H1 (cell line): Measurements from ENCODE around the gene PELO. TPM values are rescaled to one million over a fixed set of nuclear protein-coding genes. Genes with fewer than 3 reads are reported as not detected.
A peak's percentile ranks its signal among the peaks of the same experiment; 100 is the strongest.

Source experiments
- CTCF ChIA-PET: fragments of 300-600 bp; sonication (Branson Sonifier 250); formaldehyde crosslinking; loops from one replicate; lab custom pipeline; 2021; ENCODE audit not compliant: partially characterized antibody; lab: Charles Lee
- POLR2A ChIA-PET: fragments of 300-600 bp; sonication (Branson Sonifier 250); formaldehyde crosslinking; loops from one replicate; lab custom pipeline; 2021; ENCODE audit warnings: inconsistent platforms; ENCODE audit not compliant: partially characterized antibody; lab: Charles Lee
- DNase-seq, 2 experiments: peaks; one replicate each; pipeline versions ENCODE4 v3.0.0 to v3.0.0-alpha.2; 2010 to 2022; ENCODE audit warnings: low spot score in 2 of 2, low read depth in 1 of 2, mixed read lengths in 1 of 2
- FAIRE-seq: peaks from 2 replicates; lab custom pipeline; 2011; peaks lifted over from hg19 to GRCh38; lab: Jason Lieb, UNC
- H2AFZ ChIP-seq: 2 replicates; pipeline ENCODE4 v1.8.1; 2012; ENCODE audit warnings: low read length, inconsistent platforms
- H2AK5ac ChIP-seq: 2 replicates; pipeline ENCODE4 v1.6.1; 2013; ENCODE audit warnings: low read depth, low read length
- H2BK120ac ChIP-seq: replicated peaks from 2 replicates; pipeline ENCODE3; 2013; ENCODE audit warnings: low read depth, low read length, inconsistent platforms
- H2BK12ac ChIP-seq: 2 replicates; pipeline ENCODE4 v1.6.1; 2013; ENCODE audit warnings: low read depth, low read length
- H2BK15ac ChIP-seq: 2 replicates; pipeline ENCODE4 v1.6.1; 2013; ENCODE audit warnings: low read length
- H2BK20ac ChIP-seq: 2 replicates; pipeline ENCODE4 v1.6.1; 2013; ENCODE audit warnings: low read length
- H2BK5ac ChIP-seq: 2 replicates; pipeline ENCODE4 v1.6.1; 2013; ENCODE audit warnings: low read depth, low read length
- H3K14ac ChIP-seq: 2 replicates; pipeline ENCODE4 v1.6.1; 2013; ENCODE audit warnings: inconsistent platforms; ENCODE audit not compliant: insufficient read length
- H3K18ac ChIP-seq: 2 replicates; pipeline ENCODE4 v1.6.1; 2013; ENCODE audit warnings: low read length; ENCODE audit errors: extremely low read depth
- H3K23ac ChIP-seq: 2 replicates; pipeline ENCODE4 v1.6.1; 2013; ENCODE audit warnings: inconsistent platforms; ENCODE audit not compliant: insufficient read length
- H3K23me2 ChIP-seq: 2 replicates; pipeline ENCODE4 v1.6.1; 2013; ENCODE audit warnings: low read depth, low read length
- H3K27ac ChIP-seq: 2 replicates; pipeline ENCODE4 v1.6.1; 2011; ENCODE audit warnings: low read depth, low read length, inconsistent platforms
- H3K27me3 ChIP-seq, 4 experiments: replicated peaks in 1 of 4; 1 replicate in 1 of 4; 2 replicates in 3 of 4; pipeline versions ENCODE4 v1.6.1 to v1.8.1; 2011 to 2013; ENCODE audit warnings: low read length in 3 of 4, mild to moderate bottlenecking in 3 of 4, inconsistent platforms in 2 of 4, mixed read lengths in 2 of 4, moderate library complexity in 1 of 4; ENCODE audit not compliant: control insufficient read depth in 3 of 4, insufficient read depth in 3 of 4; ENCODE audit errors: extremely low read depth in 1 of 4
- H3K36me3 ChIP-seq, 4 experiments: 2 replicates each; pipeline versions ENCODE4 v1.6.1 to v1.8.1; 2011 to 2013; ENCODE audit warnings: mild to moderate bottlenecking in 4 of 4, low read length in 3 of 4, moderate library complexity in 2 of 4, control low read depth in 1 of 4, inconsistent platforms in 1 of 4; ENCODE audit not compliant: insufficient read depth in 4 of 4, control insufficient read depth in 2 of 4
- H3K4ac ChIP-seq: replicated peaks from 2 replicates; pipeline ENCODE3; 2013; ENCODE audit warnings: low read length, low read depth, mixed read lengths, inconsistent platforms; ENCODE audit not compliant: insufficient read length
- H3K4me1 ChIP-seq, 4 experiments: replicated peaks in 1 of 4; 1 replicate in 1 of 4; 2 replicates in 3 of 4; pipeline versions ENCODE4 v1.6.1 to v1.8.1; 2011 to 2013; ENCODE audit warnings: low read length in 3 of 4, inconsistent platforms in 2 of 4, mixed read lengths in 1 of 4; ENCODE audit not compliant: insufficient read depth in 4 of 4, control insufficient read depth in 3 of 4
- H3K4me2 ChIP-seq, 2 experiments: 2 replicates each; pipeline versions ENCODE4 v1.6.1 to v1.8.1; 2011 to 2013; ENCODE audit warnings: low read depth in 2 of 2, low read length in 2 of 2, control low read depth in 1 of 2, inconsistent platforms in 1 of 2, mild to moderate bottlenecking in 1 of 2; ENCODE audit not compliant: insufficient read depth in 1 of 2
- H3K4me3 ChIP-seq, 4 experiments: fragments of 200-600, 300-600 bp in 1 of 4; sonication (generic), shearing (Covaris generic), sonication (Bioruptor Twin) in 1 of 4; 2 replicates each; pipeline versions ENCODE4 v1.5.1 to v1.8.1; 2011 to 2016; ENCODE audit warnings: low read length in 4 of 4, low read depth in 3 of 4, control low read depth in 2 of 4, inconsistent platforms in 2 of 4, mild to moderate bottlenecking in 2 of 4, mixed read lengths in 1 of 4, moderate library complexity in 1 of 4; ENCODE audit not compliant: insufficient read depth in 2 of 4; ENCODE audit errors: extremely low read depth in 1 of 4
- H3K56ac ChIP-seq: replicated peaks from 2 replicates; pipeline ENCODE3; 2013; ENCODE audit warnings: low read depth, mild to moderate bottlenecking, mixed read lengths, low read length, inconsistent platforms; ENCODE audit not compliant: insufficient read length
- H3K79me1 ChIP-seq: 2 replicates; pipeline ENCODE4 v1.6.1; 2013; ENCODE audit warnings: low read depth, low read length, control low read depth
- H3K79me2 ChIP-seq, 2 experiments: 2 replicates each; pipeline versions ENCODE4 v1.6.1 to v1.8.1; 2012 to 2013; ENCODE audit warnings: low read length in 2 of 2, mild to moderate bottlenecking in 2 of 2, inconsistent platforms in 1 of 2; ENCODE audit not compliant: insufficient read depth in 2 of 2, control insufficient read depth in 1 of 2
- H3K9ac ChIP-seq, 4 experiments: replicated peaks in 1 of 4; 1 replicate in 1 of 4; 2 replicates in 3 of 4; pipeline versions ENCODE4 v1.6.1 to v1.8.1; 2011 to 2013; ENCODE audit warnings: low read depth in 3 of 4, low read length in 3 of 4, control low read depth in 2 of 4, mild to moderate bottlenecking in 2 of 4, moderate library complexity in 2 of 4, inconsistent platforms in 1 of 4; ENCODE audit errors: extremely low read depth in 1 of 4
- H3K9me3 ChIP-seq, 2 experiments: 2 replicates each; pipeline versions ENCODE4 v1.6.1 to v1.8.1; 2012 to 2013; ENCODE audit warnings: mild to moderate bottlenecking in 2 of 2, moderate library complexity in 2 of 2, control low read depth in 1 of 2, inconsistent platforms in 1 of 2, low read depth in 1 of 2, low read length in 1 of 2, mixed read lengths in 1 of 2; ENCODE audit not compliant: insufficient read depth in 2 of 2
- H4K20me1 ChIP-seq, 2 experiments: replicated peaks in 1 of 2; 2 replicates each; pipeline versions ENCODE3 to v1.8.1; 2011 to 2013; ENCODE audit warnings: inconsistent platforms in 2 of 2, low read length in 2 of 2, mild to moderate bottlenecking in 1 of 2; ENCODE audit not compliant: insufficient read depth in 2 of 2, control insufficient read depth in 1 of 2
- H4K5ac ChIP-seq: 2 replicates; pipeline ENCODE4 v1.6.1; 2013; ENCODE audit warnings: low read length, low read depth, mixed read lengths, inconsistent platforms; ENCODE audit not compliant: insufficient read length
- H4K8ac ChIP-seq: 2 replicates; pipeline ENCODE4 v1.8.0; 2013; ENCODE audit warnings: mild to moderate bottlenecking, moderate library complexity, low read length, inconsistent platforms; ENCODE audit not compliant: insufficient read depth; ENCODE audit errors: extremely low read depth
- H4K91ac ChIP-seq: replicated peaks from 2 replicates; pipeline ENCODE3; 2013; ENCODE audit warnings: low read length, mixed read lengths, inconsistent platforms; ENCODE audit not compliant: insufficient read length
- CHD1 ChIP-seq: IDR thresholded peaks from 2 replicates; pipeline ENCODE4 v1.6.1; 2012; ENCODE audit warnings: low read depth, low read length, improper control_type of control experiment
- GABPA ChIP-seq: IDR thresholded peaks from 2 replicates; pipeline ENCODE4 v1.6.1; 2011; ENCODE audit warnings: mild to moderate bottlenecking, low read length, moderate library complexity, borderline replicate concordance; ENCODE audit not compliant: insufficient read depth
- HDAC6 ChIP-seq: IDR thresholded peaks from one replicate; pipeline ENCODE4 v1.7.1; 2012; ENCODE audit warnings: low read depth, mild to moderate bottlenecking, inconsistent platforms, low read length, moderate library complexity
- JUN ChIP-seq: IDR thresholded peaks from 2 replicates; pipeline ENCODE4 v1.6.1; 2011; ENCODE audit warnings: low read depth, mild to moderate bottlenecking, improper control_type of control experiment, low read length
- NANOG ChIP-seq: IDR thresholded peaks from 2 replicates; pipeline ENCODE4 v1.6.1; 2011; ENCODE audit warnings: low read length, low read depth, mild to moderate bottlenecking, inconsistent platforms; ENCODE audit not compliant: insufficient read depth, poor library complexity, severe bottlenecking
- POLR2A ChIP-seq, 2 experiments: IDR thresholded peaks; 1 replicate in 1 of 2; 2 replicates in 1 of 2; pipeline ENCODE4 v1.6.1; 2011; ENCODE audit warnings: low read depth in 2 of 2, low read length in 2 of 2, mild to moderate bottlenecking in 2 of 2; ENCODE audit errors: control extremely low read depth in 1 of 2
- SAP30 ChIP-seq: fragments of 300-600 bp; sonication (generic); IDR thresholded peaks from 2 replicates; pipeline ENCODE4 v1.7.1; 2012; ENCODE audit warnings: low read length, moderate library complexity, mild to moderate bottlenecking, inconsistent platforms; ENCODE audit not compliant: insufficient read depth, insufficient replicate concordance
- SIRT6 ChIP-seq: IDR thresholded peaks from one replicate; pipeline ENCODE4 v1.7.1; 2012; ENCODE audit warnings: low read length, inconsistent platforms
- WGBS, 2 experiments: shearing (Covaris generic) in 1 of 2; methylation state at CpG; one replicate each; pipeline versions ENCODE4 v1.1.6 to v1.1.7; 2013 to 2015; ENCODE audit warnings: low lambda C conversion rate in 2 of 2, mixed read lengths in 2 of 2, inconsistent platforms in 1 of 2, low coverage in 1 of 2, missing lambda C conversion rate in 1 of 2; ENCODE audit not compliant: insufficient replicate concordance in 2 of 2, insufficient coverage in 1 of 2, insufficient read length in 1 of 2; ENCODE audit errors: extremely low coverage in 1 of 2, missing lambda C conversion rate in 1 of 2; 5-methylcytosine and 5-hydroxymethylcytosine counted together
- polyA plus RNA-seq, 7 experiments: library from polyadenylated mRNA; depleted of rRNA in 3 of 7; stranded (reverse) in 5 of 7; unstranded in 2 of 7; fragments of >200 nt in 5 of 7; fragments of 200-250 nt in 2 of 7; gene quantifications; 1 replicate in 5 of 7; 2 replicates in 1 of 7; 4 replicates in 1 of 7; pipeline versions ENCODE4 v1.2.1 to v1.2.3, GENCODE V29; 2011 to 2013; ENCODE audit warnings: missing spikeins in 2 of 7, mixed read lengths in 2 of 7
- total RNA-seq: library from RNA; stranded (reverse); fragmentation: NEBNext Ultra II Directional; extraction: Animal tissue kit (Norgen Biotek cat#: 25700); gene quantifications from 2 replicates; pipeline ENCODE4 v1.2.1, GENCODE V29; 2021
- TF ChIP-seq, protein P1 (sequence below): IDR thresholded peaks from 2 replicates; pipeline ENCODE4 v1.6.1; 2012; ENCODE audit warnings: inconsistent platforms
- TF ChIP-seq, protein P2 (sequence below): IDR thresholded peaks from 2 replicates; pipeline ENCODE4 v1.6.1; 2011; ENCODE audit warnings: low read depth, mild to moderate bottlenecking, low read length; ENCODE audit not compliant: insufficient read depth

The PELO gene
- total and polyA plus RNA-seq, 2 of the 8 experiments (the other 6 are each of a cell fraction or from before 2014, with no cell fraction given) = 10.8 to 18.5 TPM

DNA sequence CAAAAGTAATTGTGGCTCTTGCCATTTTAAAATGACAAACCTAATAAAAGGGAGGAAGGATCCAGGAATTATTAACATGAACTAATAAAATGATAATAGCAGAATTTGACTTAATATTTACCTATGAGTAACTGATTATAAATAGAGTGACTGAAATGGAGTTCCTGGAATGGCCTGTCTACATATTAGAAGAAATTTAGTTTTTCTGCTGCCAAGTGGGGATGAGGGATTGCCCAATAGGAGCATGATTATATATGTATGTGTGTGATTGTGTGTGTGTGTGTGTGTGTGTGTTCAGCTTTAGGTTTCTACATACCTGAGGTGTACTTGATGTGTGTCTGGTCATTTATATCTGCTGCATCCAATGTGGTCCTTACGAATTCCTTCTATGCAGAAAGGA, 36.6 kb upstream of the PELO start:
- Histone ChIP-seq H3K4me2 (no peak overlapping the region), H3K23me2 (peaks cover 2% of the 10 kb centered on the region; the same call in 1 of the 2 replicates), H3K36me3 (no peaks in the 10 kb centered on the region), H2BK12ac (no peak overlapping the region), H4K8ac (no peak overlapping the region), H3K4ac (no peak overlapping the region), H2BK5ac (no peak overlapping the region), H3K27me3 (no peaks in the 10 kb centered on the region), H3K4me1 (peaks cover 0 to 4% (median 0%) of the 10 kb centered on the region in 4 experiments; a peak in 2 of 7 replicates), H2AK5ac (no peak overlapping the region), H2BK120ac (no peak overlapping the region), H4K91ac (no peak overlapping the region), H2AFZ (no peak overlapping the region), H3K14ac (no peak overlapping the region), H3K27ac (no peak overlapping the region), H3K18ac (no peak overlapping the region), H2BK15ac (no peak overlapping the region), H4K20me1 (no peaks in the 10 kb centered on the region), H4K5ac (no peak overlapping the region), H3K9ac (no peak overlapping the region), H2BK20ac (no peak overlapping the region), H3K4me3 (no peak overlapping the region), H3K9me3 (no peaks in the 10 kb centered on the region), H3K23ac (no peak overlapping the region), H3K79me1 (no peaks in the 10 kb centered on the region), H3K56ac (peak overlapping the region; percentile 40), H3K79me2 (no peaks in the 10 kb centered on the region)
- POLR2A ChIA-PET = no interaction called here
- DNase-seq (no peak), FAIRE-seq (no peak)
- 100% methylated on average over 1 of the region's 1 CpG; no CpG with 5 or more reads in 1 of the 2 experiments for WGBS, 2 experiments
- TF ChIP-seq SAP30 (no peak), SIRT6 (no peak), POLR2A (IDR thresholded peaks at IDR 0.05; ENCODE audit: control extremely low read depth in 1 of 2, low read depth in 2 of 2, low read length in 2 of 2) (no peak), GABPA (no peak), JUN (no peak), NANOG (no peak), HDAC6 (no peak), CHD1 (no peak)
- TF ChIP-seq, protein P1, sequence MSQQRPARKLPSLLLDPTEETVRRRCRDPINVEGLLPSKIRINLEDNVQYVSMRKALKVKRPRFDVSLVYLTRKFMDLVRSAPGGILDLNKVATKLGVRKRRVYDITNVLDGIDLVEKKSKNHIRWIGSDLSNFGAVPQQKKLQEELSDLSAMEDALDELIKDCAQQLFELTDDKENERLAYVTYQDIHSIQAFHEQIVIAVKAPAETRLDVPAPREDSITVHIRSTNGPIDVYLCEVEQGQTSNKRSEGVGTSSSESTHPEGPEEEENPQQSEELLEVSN = no peak
- TF ChIP-seq, protein P2, sequence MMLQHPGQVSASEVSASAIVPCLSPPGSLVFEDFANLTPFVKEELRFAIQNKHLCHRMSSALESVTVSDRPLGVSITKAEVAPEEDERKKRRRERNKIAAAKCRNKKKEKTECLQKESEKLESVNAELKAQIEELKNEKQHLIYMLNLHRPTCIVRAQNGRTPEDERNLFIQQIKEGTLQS = no peak
- CTCF ChIA-PET = no interaction called here
